ENCODE data around the gene VIL1. TPM values are rescaled to one million over a fixed set of nuclear protein-coding genes. Genes with fewer than 3 reads are reported as not detected.

The VIL1 gene
- total and polyA plus RNA-seq, 2 of the 8 experiments (the other 6 are each of a cell fraction or from before 2014, with no cell fraction given), result 6.2 to 7.0 TPM

DNA sequence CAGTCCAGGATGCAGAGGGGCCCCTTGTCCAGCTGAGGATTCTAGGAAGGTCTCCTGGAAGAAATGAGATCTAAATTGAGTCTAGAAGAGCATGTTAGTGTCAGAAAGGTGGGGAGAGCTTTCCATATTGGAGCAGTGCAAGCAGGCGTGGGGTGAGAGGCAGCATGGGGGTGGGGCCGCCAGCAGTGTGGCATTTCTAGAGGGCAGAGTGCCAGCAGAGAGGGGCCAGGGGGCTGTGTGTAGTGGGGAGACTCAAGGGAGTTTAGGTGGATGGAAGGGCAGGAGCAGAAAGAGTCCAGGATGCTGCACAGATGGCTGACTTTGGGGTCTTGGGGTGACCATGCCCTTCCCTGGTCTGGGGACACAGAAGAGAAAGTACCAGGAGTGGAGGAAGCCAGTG lies 2.1 kb downstream of the VIL1 start (continued):
- TF ChIP-seq, protein P1, sequence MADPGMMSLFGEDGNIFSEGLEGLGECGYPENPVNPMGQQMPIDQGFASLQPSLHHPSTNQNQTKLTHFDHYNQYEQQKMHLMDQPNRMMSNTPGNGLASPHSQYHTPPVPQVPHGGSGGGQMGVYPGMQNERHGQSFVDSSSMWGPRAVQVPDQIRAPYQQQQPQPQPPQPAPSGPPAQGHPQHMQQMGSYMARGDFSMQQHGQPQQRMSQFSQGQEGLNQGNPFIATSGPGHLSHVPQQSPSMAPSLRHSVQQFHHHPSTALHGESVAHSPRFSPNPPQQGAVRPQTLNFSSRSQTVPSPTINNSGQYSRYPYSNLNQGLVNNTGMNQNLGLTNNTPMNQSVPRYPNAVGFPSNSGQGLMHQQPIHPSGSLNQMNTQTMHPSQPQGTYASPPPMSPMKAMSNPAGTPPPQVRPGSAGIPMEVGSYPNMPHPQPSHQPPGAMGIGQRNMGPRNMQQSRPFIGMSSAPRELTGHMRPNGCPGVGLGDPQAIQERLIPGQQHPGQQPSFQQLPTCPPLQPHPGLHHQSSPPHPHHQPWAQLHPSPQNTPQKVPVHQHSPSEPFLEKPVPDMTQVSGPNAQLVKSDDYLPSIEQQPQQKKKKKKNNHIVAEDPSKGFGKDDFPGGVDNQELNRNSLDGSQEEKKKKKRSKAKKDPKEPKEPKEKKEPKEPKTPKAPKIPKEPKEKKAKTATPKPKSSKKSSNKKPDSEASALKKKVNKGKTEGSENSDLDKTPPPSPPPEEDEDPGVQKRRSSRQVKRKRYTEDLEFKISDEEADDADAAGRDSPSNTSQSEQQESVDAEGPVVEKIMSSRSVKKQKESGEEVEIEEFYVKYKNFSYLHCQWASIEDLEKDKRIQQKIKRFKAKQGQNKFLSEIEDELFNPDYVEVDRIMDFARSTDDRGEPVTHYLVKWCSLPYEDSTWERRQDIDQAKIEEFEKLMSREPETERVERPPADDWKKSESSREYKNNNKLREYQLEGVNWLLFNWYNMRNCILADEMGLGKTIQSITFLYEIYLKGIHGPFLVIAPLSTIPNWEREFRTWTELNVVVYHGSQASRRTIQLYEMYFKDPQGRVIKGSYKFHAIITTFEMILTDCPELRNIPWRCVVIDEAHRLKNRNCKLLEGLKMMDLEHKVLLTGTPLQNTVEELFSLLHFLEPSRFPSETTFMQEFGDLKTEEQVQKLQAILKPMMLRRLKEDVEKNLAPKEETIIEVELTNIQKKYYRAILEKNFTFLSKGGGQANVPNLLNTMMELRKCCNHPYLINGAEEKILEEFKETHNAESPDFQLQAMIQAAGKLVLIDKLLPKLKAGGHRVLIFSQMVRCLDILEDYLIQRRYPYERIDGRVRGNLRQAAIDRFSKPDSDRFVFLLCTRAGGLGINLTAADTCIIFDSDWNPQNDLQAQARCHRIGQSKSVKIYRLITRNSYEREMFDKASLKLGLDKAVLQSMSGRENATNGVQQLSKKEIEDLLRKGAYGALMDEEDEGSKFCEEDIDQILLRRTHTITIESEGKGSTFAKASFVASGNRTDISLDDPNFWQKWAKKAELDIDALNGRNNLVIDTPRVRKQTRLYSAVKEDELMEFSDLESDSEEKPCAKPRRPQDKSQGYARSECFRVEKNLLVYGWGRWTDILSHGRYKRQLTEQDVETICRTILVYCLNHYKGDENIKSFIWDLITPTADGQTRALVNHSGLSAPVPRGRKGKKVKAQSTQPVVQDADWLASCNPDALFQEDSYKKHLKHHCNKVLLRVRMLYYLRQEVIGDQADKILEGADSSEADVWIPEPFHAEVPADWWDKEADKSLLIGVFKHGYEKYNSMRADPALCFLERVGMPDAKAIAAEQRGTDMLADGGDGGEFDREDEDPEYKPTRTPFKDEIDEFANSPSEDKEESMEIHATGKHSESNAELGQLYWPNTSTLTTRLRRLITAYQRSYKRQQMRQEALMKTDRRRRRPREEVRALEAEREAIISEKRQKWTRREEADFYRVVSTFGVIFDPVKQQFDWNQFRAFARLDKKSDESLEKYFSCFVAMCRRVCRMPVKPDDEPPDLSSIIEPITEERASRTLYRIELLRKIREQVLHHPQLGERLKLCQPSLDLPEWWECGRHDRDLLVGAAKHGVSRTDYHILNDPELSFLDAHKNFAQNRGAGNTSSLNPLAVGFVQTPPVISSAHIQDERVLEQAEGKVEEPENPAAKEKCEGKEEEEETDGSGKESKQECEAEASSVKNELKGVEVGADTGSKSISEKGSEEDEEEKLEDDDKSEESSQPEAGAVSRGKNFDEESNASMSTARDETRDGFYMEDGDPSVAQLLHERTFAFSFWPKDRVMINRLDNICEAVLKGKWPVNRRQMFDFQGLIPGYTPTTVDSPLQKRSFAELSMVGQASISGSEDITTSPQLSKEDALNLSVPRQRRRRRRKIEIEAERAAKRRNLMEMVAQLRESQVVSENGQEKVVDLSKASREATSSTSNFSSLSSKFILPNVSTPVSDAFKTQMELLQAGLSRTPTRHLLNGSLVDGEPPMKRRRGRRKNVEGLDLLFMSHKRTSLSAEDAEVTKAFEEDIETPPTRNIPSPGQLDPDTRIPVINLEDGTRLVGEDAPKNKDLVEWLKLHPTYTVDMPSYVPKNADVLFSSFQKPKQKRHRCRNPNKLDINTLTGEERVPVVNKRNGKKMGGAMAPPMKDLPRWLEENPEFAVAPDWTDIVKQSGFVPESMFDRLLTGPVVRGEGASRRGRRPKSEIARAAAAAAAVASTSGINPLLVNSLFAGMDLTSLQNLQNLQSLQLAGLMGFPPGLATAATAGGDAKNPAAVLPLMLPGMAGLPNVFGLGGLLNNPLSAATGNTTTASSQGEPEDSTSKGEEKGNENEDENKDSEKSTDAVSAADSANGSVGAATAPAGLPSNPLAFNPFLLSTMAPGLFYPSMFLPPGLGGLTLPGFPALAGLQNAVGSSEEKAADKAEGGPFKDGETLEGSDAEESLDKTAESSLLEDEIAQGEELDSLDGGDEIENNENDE (IDR thresholded peaks at IDR 0.05; ENCODE audit: insufficient replicate concordance, low read length), result no peak
- TF ChIP-seq SP4 (IDR thresholded peaks at IDR 0.05; ENCODE audit: low read length) (no peak), JUND (IDR thresholded peaks at IDR 0.05; ENCODE audit: low read length) (no peak), SIX5 (IDR thresholded peaks at IDR 0.05; ENCODE audit: low read depth, low read length) (no peak), GTF2F1 (IDR thresholded peaks at IDR 0.05; ENCODE audit: borderline replicate concordance, low read depth, low read length) (no peak), FOSL1 (IDR thresholded peaks at IDR 0.05; ENCODE audit: insufficient read depth, low read depth, low read length) (no peak), HDAC6 (IDR thresholded peaks at IDR 0.05; ENCODE audit: low read depth, low read length) (no peak), TAF1 (IDR thresholded peaks at IDR 0.05; ENCODE audit: low read depth, low read length) (no peak), RNF2 (IDR thresholded peaks at IDR 0.05; ENCODE audit: borderline replicate concordance, low read depth, low read length, missing control alignments, poor library complexity, severe bottlenecking) (no peak)
- TF ChIP-seq, protein P2, sequence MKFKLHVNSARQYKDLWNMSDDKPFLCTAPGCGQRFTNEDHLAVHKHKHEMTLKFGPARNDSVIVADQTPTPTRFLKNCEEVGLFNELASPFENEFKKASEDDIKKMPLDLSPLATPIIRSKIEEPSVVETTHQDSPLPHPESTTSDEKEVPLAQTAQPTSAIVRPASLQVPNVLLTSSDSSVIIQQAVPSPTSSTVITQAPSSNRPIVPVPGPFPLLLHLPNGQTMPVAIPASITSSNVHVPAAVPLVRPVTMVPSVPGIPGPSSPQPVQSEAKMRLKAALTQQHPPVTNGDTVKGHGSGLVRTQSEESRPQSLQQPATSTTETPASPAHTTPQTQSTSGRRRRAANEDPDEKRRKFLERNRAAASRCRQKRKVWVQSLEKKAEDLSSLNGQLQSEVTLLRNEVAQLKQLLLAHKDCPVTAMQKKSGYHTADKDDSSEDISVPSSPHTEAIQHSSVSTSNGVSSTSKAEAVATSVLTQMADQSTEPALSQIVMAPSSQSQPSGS (IDR thresholded peaks at IDR 0.05; ENCODE audit: low read length), result no peak
